Esophagus squamous epithelium (tissue), 4 donors: ENCODE measurements around the gene PTPN1.

Experiments used
- POLR2A ChIP-seq, 4 donors: fragments of 450-650 bp; IDR thresholded peaks; one replicate each; pipeline ENCODE4 v1.6.1; 2017; ENCODE audit warnings: antibody characterized with exemption in 4 of 4, mild to moderate bottlenecking in 4 of 4, moderate library complexity in 3 of 4
- TF ChIP-seq, protein P1 (sequence below), 6 experiments: fragments of 450-650 bp in 4 of 6; fragments of 200-600 bp in 2 of 6; sonication (generic) in 2 of 6; IDR thresholded peaks; one replicate each; pipeline ENCODE4 v1.5.1; 2016 to 2019; ENCODE audit warnings: antibody characterized with exemption in 6 of 6, mild to moderate bottlenecking in 4 of 6, moderate library complexity in 4 of 6

DNA sequence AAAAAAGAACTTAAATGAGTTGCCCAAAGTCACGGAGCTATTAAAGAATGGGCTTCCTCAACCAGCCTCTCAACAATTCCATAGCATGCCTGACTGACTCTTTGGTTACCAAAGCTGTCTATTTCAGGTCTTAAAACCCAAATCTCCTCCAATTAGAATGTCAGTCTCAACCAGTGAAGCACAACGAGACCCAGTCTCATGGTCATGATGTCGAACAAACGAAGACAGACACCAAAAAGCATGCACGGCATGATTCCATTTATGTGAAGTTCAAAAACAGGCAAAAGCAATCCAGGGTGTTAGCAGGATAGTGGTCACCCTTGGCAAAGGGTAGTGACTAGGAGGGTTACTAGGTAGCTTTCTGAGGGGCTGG is 16.3 kb upstream of the PTPN1 start:
- TF ChIP-seq, protein P1, sequence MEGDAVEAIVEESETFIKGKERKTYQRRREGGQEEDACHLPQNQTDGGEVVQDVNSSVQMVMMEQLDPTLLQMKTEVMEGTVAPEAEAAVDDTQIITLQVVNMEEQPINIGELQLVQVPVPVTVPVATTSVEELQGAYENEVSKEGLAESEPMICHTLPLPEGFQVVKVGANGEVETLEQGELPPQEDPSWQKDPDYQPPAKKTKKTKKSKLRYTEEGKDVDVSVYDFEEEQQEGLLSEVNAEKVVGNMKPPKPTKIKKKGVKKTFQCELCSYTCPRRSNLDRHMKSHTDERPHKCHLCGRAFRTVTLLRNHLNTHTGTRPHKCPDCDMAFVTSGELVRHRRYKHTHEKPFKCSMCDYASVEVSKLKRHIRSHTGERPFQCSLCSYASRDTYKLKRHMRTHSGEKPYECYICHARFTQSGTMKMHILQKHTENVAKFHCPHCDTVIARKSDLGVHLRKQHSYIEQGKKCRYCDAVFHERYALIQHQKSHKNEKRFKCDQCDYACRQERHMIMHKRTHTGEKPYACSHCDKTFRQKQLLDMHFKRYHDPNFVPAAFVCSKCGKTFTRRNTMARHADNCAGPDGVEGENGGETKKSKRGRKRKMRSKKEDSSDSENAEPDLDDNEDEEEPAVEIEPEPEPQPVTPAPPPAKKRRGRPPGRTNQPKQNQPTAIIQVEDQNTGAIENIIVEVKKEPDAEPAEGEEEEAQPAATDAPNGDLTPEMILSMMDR (IDR thresholded peaks at IDR 0.05), result no peak
- no peak for TF ChIP-seq POLR2A (IDR thresholded peaks at IDR 0.05)
